Left ventricle myocardium inferior (tissue), 1 donor: Measurements from ENCODE around the gene SYNDIG1. TPM values are rescaled to one million over a fixed set of nuclear protein-coding genes. Genes with fewer than 3 reads are reported as not detected.

Source experiments
- DNase-seq: peaks from one replicate; pipeline ENCODE4 v3.0.0-alpha.2; 2020
- H3K27ac ChIP-seq: fragments of 200-600 bp; replicated peaks from 2 replicates; pipeline ENCODE4 v1.8.0; 2021
- H3K27me3 ChIP-seq: fragments of 200-600 bp; 2 replicates; pipeline ENCODE4 v1.8.0; 2021; ENCODE audit warnings: low read depth
- H3K36me3 ChIP-seq: fragments of 200-600 bp; 2 replicates; pipeline ENCODE4 v1.8.0; 2021
- H3K4me1 ChIP-seq: fragments of 200-600 bp; 2 replicates; pipeline ENCODE4 v1.8.0; 2021
- H3K4me3 ChIP-seq: fragments of 200-600 bp; 2 replicates; pipeline ENCODE4 v1.8.0; 2021; ENCODE audit warnings: mild to moderate bottlenecking, moderate library complexity
- H3K9me3 ChIP-seq: fragments of 200-600 bp; replicated peaks from 2 replicates; pipeline ENCODE4 v1.8.0; 2021
- CTCF ChIP-seq: fragments of 200-600 bp; IDR thresholded peaks from 2 replicates; pipeline ENCODE4 v1.8.0; 2021; ENCODE audit warnings: antibody characterized with exemption, mild to moderate bottlenecking, borderline replicate concordance
- intact Hi-C: fragments of 100-400 bp; cut with micrococcal nuclease; formaldehyde crosslinking; loops from one replicate; pipeline ENCODE4 v1.11.0; 2022
- total RNA-seq: library from RNA; stranded (reverse); fragmentation: NEBNext Ultra II Directional; extraction: Animal tissue kit (Norgen Biotek cat#: 25700); gene quantifications from one replicate; pipeline ENCODE4 v1.2.1, GENCODE V29; 2021
- donor health status: DM: no; HTN: yes; CAD: no; lungs with severe emphysema.

Gene SYNDIG1
- total RNA-seq, 1 donor from 2014 or later: 21.4 TPM

GRCh38 chr20:24660651-24661050 is 191.2 kb downstream of the SYNDIG1 start:
- H3K4me3 ChIP-seq: no peak overlapping the region
- intact Hi-C loops: no loop called here

DNA sequence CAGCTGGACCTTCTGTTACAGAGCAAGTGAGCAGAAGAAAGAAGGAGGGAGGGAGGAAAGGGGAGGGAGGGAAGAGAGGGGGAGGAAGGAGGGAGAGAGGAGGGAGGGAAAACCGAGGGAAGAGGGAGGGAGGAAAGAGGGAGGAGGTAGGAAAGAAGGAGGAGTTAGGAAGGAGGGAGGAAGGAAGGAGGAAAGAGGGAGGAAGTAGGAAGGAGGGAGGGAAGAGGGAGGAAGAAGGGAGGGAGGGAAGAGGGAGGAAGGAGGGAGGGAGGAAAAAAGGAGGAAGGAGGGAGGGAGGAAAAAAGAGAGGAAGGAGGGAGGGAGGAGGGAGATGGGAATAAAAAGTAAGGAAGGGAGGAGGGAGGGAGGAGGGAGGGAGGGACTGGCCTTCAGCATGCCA is 191.8 kb downstream of the SYNDIG1 start:
- DNase-seq: no peak
- Histone ChIP-seq H3K9me3 (no peaks in the 10 kb centered on the region), H3K4me1 (peaks cover 3% of the 10 kb centered on the region), H3K27me3 (no peaks in the 10 kb centered on the region), H3K27ac (no peak overlapping the region), H3K4me3 (no peak overlapping the region), H3K36me3 (no peaks in the 10 kb centered on the region)
- intact Hi-C loops: no loop called here
- no peak for TF ChIP-seq CTCF

More at GRCh38 chr20:24660651-24661050, 191.2 kb downstream of the SYNDIG1 start:
- no peaks in the 10 kb centered on the region for H3K27me3 ChIP-seq
- H3K27ac ChIP-seq: no peak overlapping the region
- no peak for TF ChIP-seq CTCF
- no peaks in the 10 kb centered on the region for H3K36me3 ChIP-seq
- peaks cover 3% of the 10 kb centered on the region for H3K4me1 ChIP-seq
- no peak for DNase-seq
- H3K9me3 ChIP-seq: no peaks in the 10 kb centered on the region

GRCh38 chr20:24662322-24662721 is 192.9 kb downstream of the SYNDIG1 start:
- DNase-seq: no peak
- Histone ChIP-seq H3K4me3 (no peak overlapping the region), H3K4me1 (peaks cover 3% of the 10 kb centered on the region), H3K36me3 (no peaks in the 10 kb centered on the region), H3K9me3 (no peaks in the 10 kb centered on the region), H3K27me3 (no peaks in the 10 kb centered on the region), H3K27ac (no peak overlapping the region)
- no peak for TF ChIP-seq CTCF
- intact Hi-C loops: no loop called here

DNA sequence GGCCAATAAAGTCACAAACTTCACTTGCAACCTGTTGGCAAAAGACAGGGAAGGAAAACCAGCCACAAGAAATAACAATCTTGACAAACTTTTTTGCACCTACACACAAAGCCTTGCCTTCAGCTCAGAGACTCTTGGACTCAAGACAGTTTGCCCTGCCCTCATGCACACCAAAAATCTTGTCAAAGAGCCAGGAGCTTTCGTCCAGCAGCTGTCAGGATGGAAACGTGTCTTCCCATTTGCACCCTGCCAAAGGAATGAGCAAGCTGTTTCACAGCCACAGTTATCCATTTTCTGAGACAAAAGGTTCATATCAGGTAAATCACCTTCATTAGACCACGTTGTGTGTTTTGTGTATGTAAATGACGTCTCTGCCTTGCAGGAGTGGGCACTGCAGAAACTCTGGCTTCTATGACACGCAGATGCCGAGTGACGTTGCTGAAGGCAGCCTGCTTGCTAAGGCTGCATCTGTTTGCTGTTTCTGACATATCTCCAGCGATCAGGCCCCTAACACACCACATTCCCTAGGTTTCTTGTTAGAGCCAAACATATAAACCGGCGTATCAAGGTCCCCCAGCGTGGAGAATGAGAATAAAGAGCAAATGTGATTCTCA is 193.4 kb downstream of the SYNDIG1 start:
- TF ChIP-seq CTCF: no peak
- Histone ChIP-seq H3K9me3 (no peaks in the 10 kb centered on the region), H3K27ac (no peak overlapping the region), H3K27me3 (no peaks in the 10 kb centered on the region), H3K4me1 (peaks cover 3% of the 10 kb centered on the region), H3K36me3 (no peaks in the 10 kb centered on the region), H3K4me3 (no peak overlapping the region)
- intact Hi-C loops: no loop called here
- no peak for DNase-seq

GRCh38 chr20:24663496-24663895 is 194.1 kb downstream of the SYNDIG1 start:
- intact Hi-C loops: no loop called here
- no peak for TF ChIP-seq CTCF

More at GRCh38 chr20:24663496-24663895, 194.1 kb downstream of the SYNDIG1 start:
- no peak for DNase-seq
- Histone ChIP-seq H3K4me3 (no peak overlapping the region), H3K27me3 (no peaks in the 10 kb centered on the region), H3K4me1 (peaks cover 3% of the 10 kb centered on the region), H3K9me3 (no peaks in the 10 kb centered on the region), H3K27ac (no peak overlapping the region), H3K36me3 (no peaks in the 10 kb centered on the region)
